ENCODE data around the gene CLASRP.

The CLASRP gene

GRCh38 chr19:45050036-45050435 is 11.2 kb downstream of the CLASRP start:
- intact Hi-C loops (cut with DNase I): loop anchor here (10.0 kb wide), 1 partner anchor 145 kb away; the partner anchor contains the start of gene APOE

GRCh38 chr19:45051929-45052579 is 13.2 kb downstream of the CLASRP start:
- intact Hi-C loops (cut with DNase I): loop anchor here (10.0 kb wide), 1 partner anchor 147 kb away; the partner anchor contains the start of gene APOE
- DNase-seq: no peak

More at GRCh38 chr19:45050036-45050435, 11.2 kb downstream of the CLASRP start:
- no peak for DNase-seq

- DNase-seq: no peak
- intact Hi-C loops (cut with DNase I): loop anchor here (5.0 to 10.0 kb wide), 2 partner anchors 40 to 152 kb away; partner anchors contain the start of gene APOE
Measured at GRCh38 chr19:45056831-45057230, 18.0 kb downstream of the CLASRP start.

- DNase-seq: no peak
- intact Hi-C loops (cut with DNase I): loop anchor here (5.0 to 10.0 kb wide), 2 partner anchors 40 to 153 kb away; partner anchors contain the start of gene APOE
Measured at GRCh38 chr19:45057444-45057843, 18.6 kb downstream of the CLASRP start.

- intact Hi-C loops (cut with DNase I): loop anchor here (5.0 to 10.0 kb wide), 2 partner anchors 41 to 154 kb away; partner anchors contain the start of gene APOE
Measured at GRCh38 chr19:45058622-45059159, 19.8 kb downstream of the CLASRP start.

GRCh38 chr19:45059258-45059965 is 20.6 kb downstream of the CLASRP start:
- peak; percentile 42 to 95 (median 87) for DNase-seq
- intact Hi-C loops (cut with DNase I): loop anchor here (5.0 to 10.0 kb wide), 2 partner anchors 42 to 155 kb away; partner anchors contain the start of gene APOE

More at GRCh38 chr19:45058622-45059159, 19.8 kb downstream of the CLASRP start:
- DNase-seq: no peak

- intact Hi-C loops (cut with DNase I): no loop called here
- DNase-seq: no peak
Measured at GRCh38 chr19:45061965-45062364, 23.1 kb downstream of the CLASRP start.

- intact Hi-C loops (cut with DNase I): no loop called here
- DNase-seq: no peak
Measured at GRCh38 chr19:45063851-45064801, 25.3 kb downstream of the CLASRP start.

- intact Hi-C loops (cut with DNase I): no loop called here
- no peak for DNase-seq
Measured at GRCh38 chr19:45066921-45067661, 28.2 kb downstream of the CLASRP start.

- no peak for DNase-seq
- intact Hi-C loops (cut with DNase I): no loop called here
Measured at GRCh38 chr19:45068041-45068440, 29.2 kb downstream of the CLASRP start.

- no peak for DNase-seq
Measured at GRCh38 chr19:45069056-45069455, 30.2 kb downstream of the CLASRP start.

GRCh38 chr19:45070214-45070613 is 31.4 kb downstream of the CLASRP start:
- intact Hi-C loops (cut with DNase I): no loop called here
- DNase-seq: no peak

More at GRCh38 chr19:45069056-45069455, 30.2 kb downstream of the CLASRP start:
- intact Hi-C loops (cut with DNase I): no loop called here

- intact Hi-C loops (cut with DNase I): no loop called here
- no peak for DNase-seq
Measured at GRCh38 chr19:45070861-45071544, 32.2 kb downstream of the CLASRP start.

GRCh38 chr19:45071545-45071938 is 32.7 kb downstream of the CLASRP start:
- no peak for DNase-seq

GRCh38 chr19:45071969-45072790 is 33.3 kb downstream of the CLASRP start:
- intact Hi-C loops (cut with DNase I): no loop called here
- DNase-seq: no peak

More at GRCh38 chr19:45071545-45071938, 32.7 kb downstream of the CLASRP start:
- intact Hi-C loops (cut with DNase I): no loop called here

- no peak for DNase-seq
- intact Hi-C loops (cut with DNase I): no loop called here
Measured at GRCh38 chr19:45074744-45075300, 36.0 kb downstream of the CLASRP start.

Measured in head of caudate nucleus (tissue), 42 donors.